ENCODE measurements around the gene ZNF430. TPM values are rescaled to one million over a fixed set of nuclear protein-coding genes. Genes with fewer than 3 reads are reported as not detected.
"Not testable (repeated sequence)": the region's sequence is repeated elsewhere in the genome, so short reads cannot be mapped to it uniquely, and the experiment has no call there.

Gene ZNF430
- total RNA-seq (2014; rRNA removed; shearing (Covaris generic)), result 7.6 and 13.3 TPM in 2 replicates

- peak; percentile 96 for DNase-seq (ENCODE audit: low read depth)
Measured at GRCh38 chr19:21020298-21021227, at the start of gene ZNF430. Gene ZNF430 (plus strand): TSS chr19:21020657. CDS start chr19:21020801, 144 bp downstream.

GRCh38 chr19:20992788-20993187 lies 27.7 kb upstream of the ZNF430 start:
- DNase-seq (ENCODE audit: low read depth), result not testable (repeated sequence)

GRCh38 chr19:20999731-21000352 lies 20.6 kb upstream of the ZNF430 start:
- DNase-seq (ENCODE audit: low read depth), result peak; percentile 83

- peak; percentile 3 for DNase-seq (ENCODE audit: low read depth)
Measured at GRCh38 chr19:21021238-21021637, 781 bp downstream of the ZNF430 start.

- DNase-seq (ENCODE audit: low read depth), result peak; percentile 66
Measured at GRCh38 chr19:21022996-21023395, 2.5 kb downstream of the ZNF430 start.

GRCh38 chr19:21023901-21024300 lies 3.4 kb downstream of the ZNF430 start:
- DNase-seq (ENCODE audit: low read depth), result peak; percentile 9

- no peak for DNase-seq (ENCODE audit: low read depth)
Measured at GRCh38 chr19:21028969-21029268, 8.5 kb downstream of the ZNF430 start.

GRCh38 chr19:21045028-21045427 lies 24.6 kb downstream of the ZNF430 start:
- DNase-seq (ENCODE audit: low read depth), result no peak

GRCh38 chr19:21046489-21046888 lies 26.0 kb downstream of the ZNF430 start:
- no peak for DNase-seq (ENCODE audit: low read depth)

- no peak for DNase-seq (ENCODE audit: low read depth)
Measured at GRCh38 chr19:21047716-21048115, 27.3 kb downstream of the ZNF430 start.

- no peak for DNase-seq (ENCODE audit: low read depth)
Measured at GRCh38 chr19:21052902-21053301, 32.4 kb downstream of the ZNF430 start.

- no peak for DNase-seq (ENCODE audit: low read depth)
Measured at GRCh38 chr19:21065336-21065735, 44.9 kb downstream of the ZNF430 start.

- peak; percentile 97 for DNase-seq (ENCODE audit: low read depth)
Measured at GRCh38 chr19:21082011-21082975, 61.8 kb downstream of the ZNF430 start, which contains the start of gene ZNF714. Gene ZNF714 (plus strand): TSS chr19:21082203. CDS start chr19:21098269, 16,066 bp downstream.

- DNase-seq (ENCODE audit: low read depth), result peak; percentile 72
Measured at GRCh38 chr19:21084343-21084742, 63.9 kb downstream of the ZNF430 start.

GRCh38 chr19:21087871-21088270 lies 67.4 kb downstream of the ZNF430 start:
- no peak for DNase-seq (ENCODE audit: low read depth)

- DNase-seq (ENCODE audit: low read depth), result peak; percentile 36
Measured at GRCh38 chr19:21092109-21092508, 71.7 kb downstream of the ZNF430 start.

GRCh38 chr19:21094347-21095025 lies 74.0 kb downstream of the ZNF430 start:
- DNase-seq (ENCODE audit: low read depth), result no peak

GRCh38 chr19:21098291-21098690 lies 77.8 kb downstream of the ZNF430 start:
- DNase-seq (ENCODE audit: low read depth), result no peak

GRCh38 chr19:21101521-21102242 lies 81.2 kb downstream of the ZNF430 start:
- DNase-seq (ENCODE audit: low read depth), result no peak

GRCh38 chr19:21109116-21109515 lies 88.7 kb downstream of the ZNF430 start:
- DNase-seq (ENCODE audit: low read depth), result no peak
